Inflammatory macrophage treated with lipopolysaccharide for 4 hours (primary cell): ENCODE data around the gene SEMA3F.

Source experiments
- DNase-seq: peaks from one replicate; pipeline ENCODE4 v3.0.0-alpha.2; 2020

SEMA3F gene

DNA sequence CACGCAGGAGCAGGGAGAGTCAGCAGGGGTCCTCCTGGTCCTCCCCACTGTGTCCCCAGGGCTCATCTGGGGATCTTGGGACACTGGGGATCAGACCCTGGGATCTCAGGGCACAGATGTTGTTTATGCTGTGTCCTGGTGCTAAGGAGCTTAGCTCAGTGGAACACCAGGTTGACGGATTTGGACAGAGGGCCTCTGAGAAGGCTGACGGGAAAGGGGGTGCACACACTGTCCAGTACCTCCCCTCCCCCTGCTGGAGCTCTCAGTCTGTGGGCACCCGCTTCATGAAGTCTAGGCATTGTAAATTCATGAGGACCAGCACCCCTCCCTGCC is 21.9 kb upstream of the SEMA3F start:
- DNase-seq: no peak

DNA sequence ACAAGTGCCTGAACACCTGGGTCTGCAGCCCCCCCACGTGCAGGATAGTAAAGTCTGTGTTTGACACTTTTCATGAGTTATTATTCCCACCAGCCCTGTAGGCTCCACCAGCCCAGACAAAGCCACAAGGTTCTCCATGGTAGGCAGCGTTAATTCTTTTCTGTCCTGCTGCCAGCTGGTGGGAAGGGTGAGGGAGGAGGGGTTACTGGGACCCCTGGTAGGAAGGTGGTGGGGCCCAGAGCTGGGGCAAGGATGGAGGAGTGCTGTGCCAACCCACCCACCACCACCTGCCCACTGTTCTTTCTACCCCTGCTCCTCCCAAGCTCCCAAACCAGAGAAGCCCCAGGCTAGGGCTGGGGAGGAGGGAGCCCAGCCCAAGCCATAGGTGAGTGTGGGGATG is 20.8 kb upstream of the SEMA3F start:
- no peak for DNase-seq

DNA sequence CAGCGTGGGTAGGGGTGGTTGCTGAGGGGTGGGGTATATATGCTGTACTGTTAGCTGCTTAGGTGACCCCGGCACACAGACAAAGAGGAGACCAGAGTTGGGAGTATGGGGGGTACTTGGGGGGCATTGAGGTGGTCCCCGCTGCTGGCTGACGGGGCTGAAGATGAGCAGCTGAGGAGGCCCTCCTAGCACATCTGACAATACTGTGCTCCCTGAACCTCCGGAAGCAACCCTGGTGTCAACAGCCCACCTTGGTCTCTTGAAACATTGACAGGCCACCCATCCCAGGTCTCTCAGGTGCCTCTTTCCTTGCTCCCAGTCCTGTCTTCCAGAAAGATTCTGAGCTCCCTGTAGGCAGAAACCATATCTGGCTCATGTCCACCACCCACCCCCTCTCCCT is 19.2 kb upstream of the SEMA3F start:
- no peak for DNase-seq

DNA sequence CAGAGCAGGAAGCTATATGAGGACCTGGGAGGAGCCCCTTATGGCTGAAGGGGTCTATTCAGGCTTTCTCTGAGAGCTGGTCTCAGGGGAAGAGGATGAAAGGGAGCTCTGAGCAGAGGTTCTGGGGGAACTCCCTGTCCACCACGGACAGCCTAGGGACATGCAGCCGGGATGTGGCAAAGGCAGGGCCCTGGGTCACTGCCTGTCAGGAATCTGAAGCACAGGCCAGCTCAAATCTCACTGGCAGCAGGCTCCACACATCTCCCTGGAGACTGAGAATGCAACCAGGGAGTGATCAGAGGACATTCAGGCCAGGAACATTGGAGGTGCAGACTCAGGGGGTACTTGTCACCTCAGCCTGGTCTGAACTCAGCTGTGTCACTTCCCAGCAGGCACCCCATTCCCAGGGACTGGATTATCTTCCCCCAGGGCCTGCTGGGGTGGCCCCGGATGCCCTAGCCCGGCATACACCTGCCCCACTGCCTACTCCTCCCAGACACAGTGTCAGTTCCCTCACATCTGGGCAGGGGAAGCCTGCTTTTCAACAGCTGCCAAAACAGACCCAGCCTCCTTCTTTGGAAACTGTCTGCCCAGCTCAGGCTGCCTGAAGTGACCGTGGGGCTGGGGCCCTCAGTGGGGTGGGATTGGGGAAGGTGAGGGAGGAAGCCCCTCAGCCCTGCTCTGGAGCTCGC is 18.3 kb upstream of the SEMA3F start:
- DNase-seq: no peak

DNA sequence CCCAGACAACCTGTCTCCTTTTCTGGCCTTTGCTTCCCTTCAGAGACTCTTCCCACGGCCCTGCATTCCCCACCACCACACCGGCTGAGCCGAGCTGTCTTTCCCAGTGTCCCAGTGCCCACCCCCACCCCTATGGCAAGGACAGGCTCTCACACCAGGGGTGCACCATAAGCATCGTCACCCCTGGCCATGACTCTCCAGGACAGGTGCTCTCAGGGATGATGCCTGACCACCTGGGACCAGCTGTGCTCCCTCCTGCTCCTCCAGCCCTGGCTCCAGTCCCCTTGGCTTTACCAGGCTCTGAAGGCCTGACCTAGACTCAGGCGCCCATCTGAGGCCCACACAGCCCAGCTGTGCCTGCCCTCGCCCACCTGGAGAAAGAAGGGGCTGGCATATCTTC is 17.6 kb upstream of the SEMA3F start:
- no peak for DNase-seq

DNA sequence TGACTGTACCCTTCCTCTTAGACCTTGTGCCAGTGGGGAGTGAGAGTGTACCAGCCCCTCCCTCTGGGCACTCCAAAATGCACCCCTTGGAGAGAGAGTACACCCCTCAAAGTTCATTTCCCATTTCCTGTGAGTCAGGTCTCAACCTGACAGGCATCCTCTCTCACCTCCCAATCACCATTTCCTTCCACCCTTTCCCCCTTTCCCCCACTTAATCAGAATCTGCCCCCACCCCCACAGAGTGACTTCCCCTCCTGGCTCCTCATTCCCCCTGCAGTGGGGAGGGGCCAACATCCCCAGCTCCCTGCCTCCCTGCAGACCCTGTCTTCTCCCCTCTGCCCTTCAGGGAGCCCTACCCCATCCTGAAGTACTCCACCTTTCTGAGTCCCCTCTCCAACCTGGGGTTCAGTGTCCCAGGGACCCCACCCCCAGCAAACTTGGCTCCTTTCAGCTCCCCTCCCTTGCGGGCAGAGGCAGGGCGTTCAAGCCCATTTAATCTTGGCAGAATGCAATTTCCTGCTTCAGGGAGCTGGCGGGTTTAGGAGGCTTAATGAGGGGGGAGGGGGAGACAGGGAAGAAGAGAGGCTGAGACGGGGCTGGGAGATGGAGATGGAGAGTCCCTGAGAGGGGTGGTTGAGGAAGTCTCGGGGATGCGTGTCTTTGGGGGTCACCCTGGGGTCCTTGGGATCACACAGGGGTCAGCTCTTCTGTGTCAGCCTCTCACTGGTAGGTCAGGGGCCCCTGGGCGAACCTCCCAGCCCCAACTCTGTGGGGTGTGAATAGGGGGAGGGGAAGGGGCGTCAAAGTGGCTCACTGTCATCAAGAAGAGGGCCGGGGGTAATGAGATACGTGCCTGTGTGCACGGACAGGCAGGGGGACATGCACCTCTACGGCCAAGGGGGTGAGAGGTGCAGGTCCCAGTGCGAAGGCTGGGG is 16.6 kb upstream of the SEMA3F start:
- no peak for DNase-seq

DNA sequence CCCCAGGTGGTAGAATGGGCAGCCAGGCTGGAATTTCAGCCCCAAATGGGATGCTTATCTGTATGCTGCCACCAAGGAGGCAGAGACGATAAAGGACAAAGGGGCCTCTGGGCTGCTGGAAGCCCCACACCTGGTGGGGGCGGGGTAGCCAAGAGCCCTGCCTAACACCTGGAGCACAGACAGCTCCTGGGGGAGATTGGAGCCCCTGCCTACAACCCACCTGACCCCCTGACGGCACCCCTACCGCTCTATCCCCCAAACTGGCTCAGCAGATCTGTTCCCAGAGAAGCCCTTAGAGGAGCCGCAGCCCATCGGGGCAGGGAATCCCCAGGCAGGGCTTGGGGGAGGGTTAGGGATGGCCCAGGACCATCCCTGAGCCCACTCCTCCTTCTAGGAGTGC is 15.8 kb upstream of the SEMA3F start:
- no peak for DNase-seq

DNA sequence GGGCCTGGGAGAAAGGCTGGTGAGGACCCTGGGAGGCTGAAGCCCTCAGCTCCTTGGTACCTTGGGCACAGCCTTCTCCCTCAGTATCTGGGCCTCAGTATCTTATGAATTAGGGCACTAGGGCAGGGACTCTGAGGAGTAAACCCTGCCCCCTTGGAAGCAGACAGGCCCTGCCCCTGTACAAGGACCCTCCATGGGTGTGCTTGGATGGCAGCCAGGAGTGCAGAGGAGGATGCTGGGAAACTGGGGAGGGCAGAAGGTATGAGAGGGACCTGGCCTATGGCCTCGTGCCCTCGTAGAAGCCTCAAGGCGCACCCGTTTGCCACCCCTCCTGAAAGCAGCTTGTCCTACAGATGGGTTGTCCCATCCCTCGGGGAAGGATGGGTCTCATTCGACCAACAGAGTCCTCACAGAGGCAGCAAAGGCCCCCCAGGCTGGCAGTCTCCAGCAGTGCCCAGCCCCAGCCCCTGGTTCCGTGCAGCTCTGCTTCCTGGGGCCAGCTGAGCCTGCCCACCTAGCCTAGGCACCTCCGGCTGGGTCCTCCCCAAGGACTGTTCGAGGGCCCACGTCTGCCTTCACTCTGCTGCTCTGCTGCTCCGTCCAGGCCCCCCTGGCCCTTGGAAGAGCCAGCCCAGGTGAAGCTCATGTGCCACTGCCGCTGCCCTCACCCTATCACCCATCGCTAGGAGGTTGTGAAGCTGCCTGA is 15.3 kb upstream of the SEMA3F start:
- no peak for DNase-seq

DNA sequence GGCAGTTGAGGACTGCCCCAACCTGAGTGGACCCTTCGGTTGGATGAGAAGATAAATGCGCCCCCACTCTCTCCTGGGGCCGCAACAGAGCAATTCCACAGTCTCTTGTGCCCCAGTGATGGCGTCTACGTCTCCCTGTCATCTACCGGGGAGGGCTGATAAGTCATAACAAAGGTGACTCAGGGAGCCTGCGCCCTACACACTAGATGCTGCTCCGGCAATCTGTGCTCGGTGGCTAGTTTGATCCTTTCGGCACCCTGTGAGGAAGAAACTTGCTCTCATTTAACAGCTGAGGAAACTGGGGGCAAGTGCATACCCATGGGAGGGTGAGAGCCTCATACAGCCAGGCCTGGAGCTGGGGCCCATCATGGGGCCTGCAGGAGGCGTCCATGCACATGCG is 14.1 kb upstream of the SEMA3F start:
- no peak for DNase-seq

DNA sequence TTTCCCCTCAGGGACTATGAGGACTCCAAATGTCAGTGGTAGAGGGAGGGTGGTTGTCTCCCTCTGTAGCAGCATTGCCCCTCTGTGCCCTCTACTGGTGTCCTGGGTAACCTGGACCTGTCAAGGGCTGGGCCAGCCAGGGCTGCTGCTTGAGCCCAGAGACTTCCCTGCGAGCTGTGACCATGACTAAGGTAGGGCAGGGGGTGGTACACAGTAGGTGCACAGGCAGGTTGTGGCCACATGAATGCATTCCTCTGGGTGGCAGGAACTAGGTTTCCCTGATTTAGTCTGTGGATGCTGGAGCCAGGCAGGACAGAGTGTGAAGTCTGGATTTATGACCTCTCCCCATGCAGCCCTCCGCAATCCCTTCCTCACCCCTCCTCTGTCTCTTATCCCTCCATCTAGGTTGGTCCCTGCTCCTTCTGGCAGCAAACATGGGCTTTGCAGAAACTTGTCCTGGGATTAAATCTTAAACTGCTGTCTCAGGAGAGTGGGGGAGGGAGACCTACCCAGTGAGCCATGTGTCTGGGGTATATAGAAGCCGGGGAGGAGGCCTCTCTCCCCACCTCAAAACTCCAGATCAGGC is 8.7 kb upstream of the SEMA3F start:
- DNase-seq: no peak

DNA sequence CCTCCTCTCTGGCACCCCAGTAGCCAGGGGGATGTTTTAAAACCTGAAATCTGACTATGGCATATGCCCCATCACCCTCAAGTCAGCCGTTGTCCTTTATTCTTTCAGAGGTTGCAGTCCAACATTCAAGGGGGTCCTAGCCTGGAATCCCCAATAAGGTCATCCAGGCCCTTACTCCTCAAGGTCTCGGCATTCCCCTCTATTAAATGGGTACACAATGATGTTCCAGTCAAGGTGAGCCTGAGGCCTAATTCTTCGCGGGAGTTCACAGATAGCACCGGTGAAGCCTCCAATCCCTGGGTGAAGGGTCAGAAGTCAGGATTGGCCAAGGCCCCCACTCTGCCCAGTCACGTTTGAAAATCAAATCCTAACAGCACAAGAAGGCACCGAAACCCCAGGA is 8.1 kb upstream of the SEMA3F start:
- no peak for DNase-seq

DNA sequence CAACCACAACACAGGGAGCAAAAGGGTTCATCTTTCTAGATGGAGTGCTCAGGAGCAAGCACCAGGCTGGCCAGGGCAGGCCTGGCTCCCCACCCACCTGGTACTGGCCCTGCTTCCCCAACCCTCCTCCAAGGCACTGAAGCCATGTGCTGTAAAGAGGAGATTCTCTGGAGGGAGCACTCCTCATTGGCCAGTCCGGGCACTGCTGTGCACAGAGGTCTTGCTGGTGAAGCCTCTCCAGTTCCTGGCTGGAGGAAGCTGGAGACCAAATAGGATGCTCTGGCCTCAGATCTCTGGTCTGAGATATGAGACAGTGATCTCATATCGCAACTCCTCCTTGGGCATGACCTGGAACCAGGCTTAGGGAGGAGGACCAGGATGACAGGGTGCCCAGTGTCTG is 7.7 kb upstream of the SEMA3F start:
- no peak for DNase-seq

DNA sequence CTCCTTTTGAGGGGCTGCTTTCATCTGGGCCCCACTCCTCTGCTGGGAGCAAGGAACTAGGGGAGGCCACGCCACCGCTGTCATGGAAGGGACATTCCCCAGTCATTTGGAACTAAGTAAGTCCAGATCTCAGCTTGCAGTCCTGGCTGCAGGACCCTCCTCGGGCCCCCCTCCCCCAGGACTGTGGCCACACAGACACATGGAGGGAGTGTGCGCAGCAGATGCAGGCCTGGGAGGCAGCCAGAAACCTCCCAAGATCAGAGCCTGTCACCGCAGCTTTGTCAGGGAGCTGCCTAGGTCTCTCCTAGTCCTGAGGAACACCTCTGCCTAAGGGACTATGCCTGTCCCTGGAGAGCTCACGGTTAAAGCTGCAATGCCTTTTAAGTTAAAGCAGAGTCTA is 7.3 kb upstream of the SEMA3F start:
- DNase-seq: no peak

DNA sequence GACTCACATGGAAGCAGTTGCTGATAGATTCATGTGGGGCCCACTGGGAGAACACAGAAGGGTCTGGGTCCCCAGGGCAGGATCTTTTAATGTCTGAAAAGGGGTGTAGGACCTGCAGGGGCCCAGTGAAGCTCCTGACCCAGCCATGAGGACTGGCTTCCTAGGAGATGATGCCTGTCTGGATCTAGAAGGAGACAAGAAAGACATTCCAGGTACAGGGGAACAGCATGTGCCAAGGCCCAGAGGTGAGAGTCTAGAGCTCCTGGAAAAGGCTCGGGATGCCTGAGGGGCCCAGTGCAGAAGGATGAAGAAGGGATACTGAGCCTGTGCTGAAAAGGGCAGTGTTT is 4.7 kb upstream of the SEMA3F start:
- no peak for DNase-seq

DNA sequence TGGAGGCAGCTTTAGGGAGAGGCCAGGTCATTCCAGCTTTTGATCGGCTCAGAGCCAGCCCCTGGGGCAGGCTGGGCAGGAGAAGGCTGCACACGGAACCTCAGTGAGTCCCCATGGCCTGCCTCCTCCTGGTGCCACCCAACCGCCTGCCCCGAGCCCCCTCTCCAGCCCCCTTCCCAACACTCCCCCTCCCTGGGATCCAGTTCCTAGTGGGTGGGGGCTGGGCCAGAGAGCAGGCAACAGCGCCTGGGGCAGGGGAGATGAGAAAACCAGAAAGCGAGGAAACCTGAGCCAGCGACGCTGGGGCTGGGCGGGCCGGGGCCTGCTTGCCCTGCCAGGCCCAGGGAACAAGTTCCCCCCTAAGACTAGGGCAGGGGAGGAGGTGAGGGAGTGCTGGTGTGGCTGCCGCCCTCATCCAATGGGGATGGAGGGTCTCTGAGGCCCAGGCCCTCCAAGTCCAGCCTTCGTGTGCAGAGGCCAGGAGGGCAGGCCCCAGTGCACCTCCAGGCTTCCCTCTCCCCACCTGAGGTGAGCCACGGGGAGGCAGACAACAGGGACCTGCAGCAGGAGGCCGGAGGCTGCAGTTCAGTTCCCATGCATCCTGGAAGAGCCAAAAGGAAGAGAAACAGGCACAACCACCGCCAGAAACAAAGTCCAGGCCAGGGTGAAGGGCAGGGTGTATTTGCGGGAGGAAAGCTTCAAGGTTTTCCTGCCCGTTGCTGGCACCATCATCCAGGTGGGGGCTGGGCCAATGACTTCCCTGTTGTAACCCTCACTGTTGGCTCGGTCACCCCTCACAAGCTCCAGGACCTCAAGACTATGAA is 4.0 kb upstream of the SEMA3F start:
- DNase-seq: no peak

DNA sequence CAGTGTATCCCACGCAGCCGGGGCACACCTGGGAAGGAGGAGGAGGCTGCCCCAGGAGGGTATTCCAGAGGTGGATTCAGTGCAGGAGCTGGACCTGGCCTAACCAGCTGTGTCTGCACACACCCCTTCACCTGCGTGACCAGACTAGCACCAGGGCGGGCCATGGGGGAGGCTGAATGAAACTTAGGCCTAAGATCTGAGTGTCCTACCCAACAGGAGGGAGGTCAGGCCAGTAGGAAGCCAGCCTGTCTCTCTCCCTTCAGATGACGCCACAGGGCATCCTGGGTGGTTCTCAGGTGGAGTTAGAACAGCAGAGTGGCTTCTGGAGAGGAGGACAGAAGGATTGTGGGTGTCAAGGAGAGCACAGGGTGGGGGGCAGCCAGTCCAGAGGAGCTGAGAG is 3.4 kb upstream of the SEMA3F start:
- no peak for DNase-seq

DNA sequence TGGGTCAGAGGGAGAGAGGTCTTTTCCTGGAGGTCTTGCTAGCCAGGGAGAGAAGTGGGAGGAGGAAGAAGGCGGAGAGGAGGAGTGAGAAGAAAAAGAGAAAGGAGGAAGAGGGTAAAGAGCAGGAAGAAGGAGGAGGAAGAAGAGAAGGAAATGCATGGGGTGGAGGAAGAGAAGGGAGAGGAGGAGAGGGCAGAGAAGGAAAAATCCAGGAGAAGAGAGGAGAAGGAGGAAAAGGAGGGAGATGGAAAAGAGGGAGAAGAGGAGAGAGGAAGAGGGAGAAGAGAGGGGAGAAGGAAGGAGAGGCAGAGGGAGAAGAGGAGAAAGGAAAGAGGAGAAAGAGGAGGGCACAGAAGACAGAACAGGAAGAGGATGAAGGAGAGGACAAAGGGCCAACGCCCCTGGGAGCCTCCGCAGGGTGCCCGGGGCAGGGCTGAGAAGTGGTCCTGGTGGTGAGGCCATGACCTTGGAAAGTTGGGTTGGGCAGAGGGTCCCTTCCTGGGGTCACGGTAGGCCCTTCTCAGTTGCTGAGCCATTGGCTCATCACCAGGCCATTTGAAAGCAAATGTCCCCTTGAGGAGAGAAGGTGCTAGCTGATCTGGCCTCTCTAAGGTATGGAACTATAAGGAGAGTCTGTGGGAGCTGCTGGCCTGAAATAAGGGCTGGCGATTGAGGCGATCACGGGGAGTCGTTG is 1.2 kb upstream of the SEMA3F start:
- no peak for DNase-seq

DNA sequence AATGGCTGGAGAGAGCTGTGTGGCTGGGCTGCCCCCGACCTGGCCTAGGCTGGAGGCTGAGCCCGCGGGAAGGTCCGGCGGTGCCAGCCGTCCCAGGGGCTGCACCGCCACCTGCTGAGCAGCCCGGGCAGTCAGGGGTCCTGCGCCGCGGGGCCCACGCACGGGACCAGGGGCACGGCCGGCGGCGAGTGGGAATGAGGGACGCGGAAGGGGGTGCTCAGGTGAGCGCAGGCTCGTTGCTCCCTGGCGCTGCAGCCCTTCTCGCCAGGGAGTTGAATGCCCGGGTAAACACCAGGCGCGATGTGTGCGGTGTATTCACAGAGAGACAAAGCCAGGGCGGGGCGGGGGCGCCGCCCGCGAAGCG is 666 bp upstream of the SEMA3F start:
- DNase-seq: no peak

DNA sequence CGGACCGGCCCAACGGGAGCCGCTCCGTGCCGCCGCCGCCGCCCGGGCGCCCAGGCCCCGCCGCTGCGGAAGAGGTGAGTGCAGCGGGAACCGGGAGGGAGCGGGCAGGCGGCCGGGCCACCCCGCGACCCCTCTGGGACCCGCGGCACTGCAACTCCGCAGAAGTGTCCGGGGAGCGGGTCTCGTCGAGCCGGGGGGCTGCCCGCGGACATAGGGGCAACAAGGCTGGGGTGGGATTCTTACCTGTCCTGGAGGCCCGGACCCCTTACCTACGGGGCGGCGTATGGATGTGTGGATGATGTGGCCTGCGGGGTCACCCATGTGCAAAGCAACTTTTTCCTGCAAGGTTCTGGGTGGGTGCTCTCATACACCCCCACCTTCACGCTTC is 361 bp downstream of the SEMA3F start:
- no peak for DNase-seq

DNA sequence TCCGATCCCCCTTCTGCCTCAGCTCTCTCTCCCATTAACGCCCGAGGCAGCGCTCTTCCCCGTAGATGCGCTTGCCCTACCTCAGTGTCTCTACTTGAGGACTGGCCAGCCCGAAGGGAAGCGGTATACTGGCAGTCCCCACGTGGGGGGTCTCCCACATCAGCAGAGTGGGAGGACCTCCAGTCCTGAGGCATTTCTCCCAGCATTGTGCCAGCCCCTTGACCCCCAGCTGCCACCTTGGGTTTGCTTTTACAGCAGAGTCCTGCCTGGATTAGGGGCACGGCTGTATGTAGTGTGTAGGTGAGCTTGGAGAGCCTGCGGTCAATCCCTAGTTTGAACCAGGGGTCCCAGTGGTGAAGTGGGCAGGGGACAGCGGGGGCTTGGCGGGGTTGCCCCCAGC is 767 bp downstream of the SEMA3F start:
- no peak for DNase-seq

DNA sequence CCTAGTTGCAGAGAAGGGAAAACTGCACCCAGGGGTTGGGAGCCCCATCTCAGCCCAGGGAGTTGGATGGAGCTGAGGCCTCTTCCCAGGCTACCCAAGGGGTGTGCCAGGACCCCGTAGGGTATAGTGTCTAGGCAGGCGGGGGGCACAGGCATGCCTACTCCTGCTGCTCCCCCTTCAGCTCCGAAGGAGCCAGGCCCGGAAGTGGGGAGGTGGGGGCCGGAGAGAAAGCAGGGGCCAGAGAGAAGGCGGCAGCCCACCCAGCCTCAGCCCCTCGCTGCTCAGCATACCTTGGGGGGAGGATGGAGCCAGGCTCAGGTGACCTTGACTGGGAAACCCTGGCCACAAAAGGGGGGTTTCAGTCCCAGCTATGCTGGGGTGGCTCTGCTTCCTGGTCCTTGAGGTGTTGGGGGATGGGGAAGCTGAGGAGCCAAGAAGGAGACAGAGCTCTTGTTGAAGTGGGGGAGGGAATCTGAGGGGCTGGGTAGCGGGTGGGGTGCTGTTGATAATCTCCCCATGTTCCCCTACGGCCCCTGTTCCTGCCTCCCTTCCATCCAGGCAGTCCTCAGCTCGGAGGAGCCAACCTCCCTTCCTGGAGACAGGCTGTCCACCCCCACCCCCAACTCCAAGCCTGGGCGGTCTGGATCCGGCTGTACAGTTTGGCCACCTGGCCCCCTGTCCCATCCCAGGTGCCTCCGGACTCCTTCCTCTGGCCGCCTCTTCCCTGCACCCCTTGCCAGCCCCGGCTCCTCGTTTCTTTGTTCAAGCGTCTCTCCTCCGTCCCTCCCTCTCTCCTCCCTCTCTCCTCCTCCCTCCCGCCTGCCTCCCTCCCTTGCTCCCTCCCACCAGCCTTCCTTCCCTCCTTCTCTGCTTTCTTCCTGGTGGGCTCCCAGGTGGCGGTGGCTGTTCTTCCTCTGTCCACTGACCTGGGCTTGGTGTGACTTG is 1.7 kb downstream of the SEMA3F start:
- DNase-seq: no peak
